ENCODE measurements around the gene FAM186B. TPM values are rescaled to one million over a fixed set of nuclear protein-coding genes. Genes with fewer than 3 reads are reported as not detected.

The FAM186B gene
- total RNA-seq, 1 experiment from 2014 or later = 0.46 TPM

- Histone ChIP-seq H2AFZ (ENCODE audit: low read length) (no peak overlapping the region), H4K8ac (replicated peaks; ENCODE audit: insufficient read length, low read depth, low read length) (no peak overlapping the region), H3K9me3 (ENCODE audit: control insufficient read depth, low read depth, low read length) (no peaks in the 10 kb centered on the region), H3K4me1 (ENCODE audit: insufficient read depth, low read length) (peaks cover 5% of the 10 kb centered on the region; the same call in 1 of the 2 replicates), H3K79me1 (ENCODE audit: insufficient read depth, low read depth, low read length, poor library complexity, severe bottlenecking) (no peaks in the 10 kb centered on the region), H2BK12ac (ENCODE audit: insufficient read length, low read depth, low read length) (no peak overlapping the region), H3K27ac (ENCODE audit: insufficient read length, low read depth, low read length) (no peak overlapping the region), H2AK5ac (ENCODE audit: insufficient read length, low read length) (no peak overlapping the region), H3T11ph (ENCODE audit: low read length) (no peak overlapping the region), H2BK5ac (ENCODE audit: insufficient read length, low read length) (no peak overlapping the region), H2BK120ac (ENCODE audit: low read depth, low read length, poor library complexity, severe bottlenecking) (no peak overlapping the region), H4K91ac (ENCODE audit: insufficient read length, low read depth, low read length) (no peak overlapping the region), H4K20me1 (ENCODE audit: control insufficient read depth, insufficient read depth, insufficient read length) (no peaks in the 10 kb centered on the region), H3K23ac (ENCODE audit: insufficient read length, low read depth, low read length) (no peak overlapping the region), H3K27me3 (ENCODE audit: insufficient read depth, low read length) (no peaks in the 10 kb centered on the region), H4K5ac (ENCODE audit: insufficient read length, low read depth, low read length) (no peak overlapping the region), H3K23me2 (ENCODE audit: insufficient read length, low read depth, low read length, poor library complexity, severe bottlenecking) (peaks cover 3% of the 10 kb centered on the region), H3K4ac (ENCODE audit: low read depth, low read length) (no peak overlapping the region), H2BK15ac (ENCODE audit: low read depth, low read length) (no peak overlapping the region), H2BK20ac (ENCODE audit: low read depth, low read length, poor library complexity, severe bottlenecking) (no peak overlapping the region), H3K79me2 (ENCODE audit: insufficient read depth, low read length) (no peaks in the 10 kb centered on the region), H3K56ac (ENCODE audit: insufficient read length, low read depth, low read length) (no peak overlapping the region), H3K4me2 (ENCODE audit: insufficient read depth, insufficient read length, low read length) (no peak overlapping the region), H3K14ac (ENCODE audit: insufficient read depth, low read length) (no peak overlapping the region), H3K9ac (ENCODE audit: extremely low read depth, insufficient read length, low read length) (no peak overlapping the region), H3K18ac (ENCODE audit: insufficient read length, low read depth, low read length) (no peak overlapping the region)
- Mint-ChIP-seq H3K27me3 (ENCODE audit: low read depth) (no peaks in the 10 kb centered on the region; the same call in none of the 2 replicates), H3K27ac (no peak overlapping the region), H3K36me3 (ENCODE audit: insufficient read depth in 1 of 3, low read depth in 3 of 3) (peaks cover 9 to 28% (median 16%) of the 10 kb centered on the region in 3 experiments; a peak in 6 of 7 replicates), H3K4me3 (no peak overlapping the region), H3K4me1 (peaks cover 15 to 20% of the 10 kb centered on the region in 2 experiments), H3K9me3 (no peaks in the 10 kb centered on the region)
- no peak for TF ChIP-seq CTCF (conservative IDR thresholded peaks at IDR 0.05)
- DNase-seq = no peak
- WGBS (ENCODE audit: extremely low coverage, insufficient read length, low lambda C conversion rate) = no CpG with 5 or more reads among the region's 8 CpGs
These were observed 27.7 kb upstream of the FAM186B start for GRCh38 chr12:49632986-49633702.
